ENCODE measurements around the gene S100PBP.
"Not testable (repeated sequence)": the region's sequence is repeated elsewhere in the genome, so short reads cannot be mapped to it uniquely, and the experiment has no call there.

S100PBP gene

GRCh38 chr1:32783851-32784250 is 33.6 kb upstream of the S100PBP start:
- no peak for DNase-seq (ENCODE audit: low spot score)
- in situ Hi-C loops (cut with MboI; ENCODE audit: low sequenced_read_pairs, unreplicated experiment): no loop called here

GRCh38 chr1:32784817-32785216 is 32.6 kb upstream of the S100PBP start:
- DNase-seq (ENCODE audit: low spot score): no peak
- TF ChIP-seq CTCF (IDR thresholded peaks at IDR 0.05; ENCODE audit: borderline replicate concordance, control extremely low read depth, extremely low read depth, insufficient read depth, missing control alignments): no peak
- in situ Hi-C loops (cut with MboI; ENCODE audit: low sequenced_read_pairs, unreplicated experiment): no loop called here

More at GRCh38 chr1:32783851-32784250, 33.6 kb upstream of the S100PBP start:
- no peak for TF ChIP-seq CTCF (IDR thresholded peaks at IDR 0.05; ENCODE audit: borderline replicate concordance, control extremely low read depth, extremely low read depth, insufficient read depth, missing control alignments)

GRCh38 chr1:32786856-32787255 is 30.6 kb upstream of the S100PBP start:
- no peak for DNase-seq (ENCODE audit: low spot score)
- in situ Hi-C loops (cut with MboI; ENCODE audit: low sequenced_read_pairs, unreplicated experiment): no loop called here
- TF ChIP-seq CTCF (IDR thresholded peaks at IDR 0.05; ENCODE audit: borderline replicate concordance, control extremely low read depth, extremely low read depth, insufficient read depth, missing control alignments): no peak

- in situ Hi-C loops (cut with MboI; ENCODE audit: low sequenced_read_pairs, unreplicated experiment); DNase-seq (ENCODE audit: low spot score): not testable (repeated sequence)
These were observed 28.1 kb upstream of the S100PBP start for GRCh38 chr1:32789356-32789755.

- DNase-seq (ENCODE audit: low spot score): no peak
- no peak for TF ChIP-seq CTCF (IDR thresholded peaks at IDR 0.05; ENCODE audit: borderline replicate concordance, control extremely low read depth, extremely low read depth, insufficient read depth, missing control alignments)
- in situ Hi-C loops (cut with MboI; ENCODE audit: low sequenced_read_pairs, unreplicated experiment): no loop called here
These were observed 25.6 kb upstream of the S100PBP start for GRCh38 chr1:32791881-32792280.

GRCh38 chr1:32795763-32796162 is 21.7 kb upstream of the S100PBP start:
- in situ Hi-C loops (cut with MboI; ENCODE audit: low sequenced_read_pairs, unreplicated experiment); DNase-seq (ENCODE audit: low spot score): not testable (repeated sequence)

GRCh38 chr1:32797456-32797855 is 20.0 kb upstream of the S100PBP start:
- no peak for DNase-seq (ENCODE audit: low spot score)
- in situ Hi-C loops (cut with MboI; ENCODE audit: low sequenced_read_pairs, unreplicated experiment): no loop called here
- TF ChIP-seq CTCF (IDR thresholded peaks at IDR 0.05; ENCODE audit: borderline replicate concordance, control extremely low read depth, extremely low read depth, insufficient read depth, missing control alignments): no peak

- in situ Hi-C loops (cut with MboI; ENCODE audit: low sequenced_read_pairs, unreplicated experiment): no loop called here
- DNase-seq (ENCODE audit: low spot score): no peak
- TF ChIP-seq CTCF (IDR thresholded peaks at IDR 0.05; ENCODE audit: borderline replicate concordance, control extremely low read depth, extremely low read depth, insufficient read depth, missing control alignments): no peak
These were observed 19.3 kb upstream of the S100PBP start for GRCh38 chr1:32798191-32798590.
